Mesenchymal stem cell (in vitro differentiated cells and primary cell): ENCODE results near the gene THAP12.
"Not testable (repeated sequence)": the region's sequence is repeated elsewhere in the genome, so short reads cannot be mapped to it uniquely, and the experiment has no call there.

Experiments used
- DNase-seq: peaks from one replicate; pipeline ENCODE4 v3.0.0-alpha.2; 2013
- H2AFZ ChIP-seq: one replicate; pipeline ENCODE4 v1.6.1; 2013; ENCODE audit warnings: low read depth, mild to moderate bottlenecking, control low read depth, inconsistent platforms, low read length, moderate library complexity
- H2AK5ac ChIP-seq: 2 replicates; pipeline ENCODE4 v1.6.1; 2013; ENCODE audit warnings: low read length, moderate library complexity, mild to moderate bottlenecking, inconsistent platforms; ENCODE audit not compliant: severe bottlenecking
- H2BK120ac ChIP-seq: one replicate; pipeline ENCODE4 v1.6.1; 2013; ENCODE audit warnings: low read depth, mild to moderate bottlenecking, inconsistent platforms, low read length, moderate library complexity
- H2BK12ac ChIP-seq, 2 experiments: one replicate each; pipeline ENCODE4 v1.6.1; 2013; ENCODE audit warnings: inconsistent platforms in 2 of 2, low read length in 2 of 2, mild to moderate bottlenecking in 2 of 2, moderate library complexity in 2 of 2, control low read depth in 1 of 2
- H2BK15ac ChIP-seq: one replicate; pipeline ENCODE4 v1.6.1; 2013; ENCODE audit warnings: mild to moderate bottlenecking, low read depth, inconsistent platforms; ENCODE audit not compliant: poor library complexity, severe bottlenecking
- H2BK5ac ChIP-seq: 2 replicates; pipeline ENCODE4 v1.6.1; 2013; ENCODE audit warnings: low read depth, mild to moderate bottlenecking, low read length, control low read depth, inconsistent platforms; ENCODE audit not compliant: poor library complexity, severe bottlenecking
- H3K14ac ChIP-seq, 2 experiments: one replicate each; pipeline ENCODE4 v1.6.1; 2013; ENCODE audit warnings: inconsistent platforms in 2 of 2, low read length in 2 of 2, control low read depth in 1 of 2, mild to moderate bottlenecking in 1 of 2, moderate library complexity in 1 of 2
- H3K18ac ChIP-seq, 2 experiments: one replicate each; pipeline ENCODE4 v1.6.1; 2013; ENCODE audit warnings: inconsistent platforms in 2 of 2, low read length in 2 of 2, control low read depth in 1 of 2, low read depth in 1 of 2, mild to moderate bottlenecking in 1 of 2
- H3K23ac ChIP-seq, 2 experiments: one replicate each; pipeline ENCODE4 v1.6.1; 2013; ENCODE audit warnings: inconsistent platforms in 2 of 2, low read length in 2 of 2, mild to moderate bottlenecking in 2 of 2, moderate library complexity in 2 of 2, control low read depth in 1 of 2
- H3K27ac ChIP-seq: 2 replicates; pipeline ENCODE4 v1.5.1; 2013; ENCODE audit warnings: mild to moderate bottlenecking, moderate library complexity, low read length, control low read depth, inconsistent platforms; ENCODE audit not compliant: poor library complexity, severe bottlenecking
- H3K27me3 ChIP-seq, 2 experiments: 2 replicates each; pipeline versions ENCODE4 v1.6.1 to v1.7.0; 2013; ENCODE audit warnings: low read length in 2 of 2, mild to moderate bottlenecking in 2 of 2, moderate library complexity in 2 of 2, control low read depth in 1 of 2, inconsistent platforms in 1 of 2; ENCODE audit not compliant: control insufficient read depth in 1 of 2, insufficient read depth in 1 of 2
- H3K36me3 ChIP-seq, 2 experiments: 2 replicates each; pipeline versions ENCODE4 v1.6.1 to v1.7.0; 2013; ENCODE audit warnings: low read length in 2 of 2, control low read depth in 1 of 2, inconsistent platforms in 1 of 2, low read depth in 1 of 2, mild to moderate bottlenecking in 1 of 2; ENCODE audit not compliant: insufficient read depth in 2 of 2, control insufficient read depth in 1 of 2
- H3K4ac ChIP-seq, 2 experiments: one replicate each; pipeline ENCODE4 v1.6.1; 2013; ENCODE audit warnings: inconsistent platforms in 2 of 2, low read length in 2 of 2, mild to moderate bottlenecking in 2 of 2, moderate library complexity in 2 of 2, control low read depth in 1 of 2, low read depth in 1 of 2
- H3K4me1 ChIP-seq: 2 replicates; pipeline ENCODE4 v1.6.1; 2013; ENCODE audit warnings: low read depth, low read length, control low read depth; ENCODE audit not compliant: control insufficient read depth, insufficient read depth
- H3K4me2 ChIP-seq: 2 replicates; pipeline ENCODE4 v1.6.1; 2013; ENCODE audit warnings: low read length, mild to moderate bottlenecking, inconsistent platforms; ENCODE audit not compliant: poor library complexity, severe bottlenecking
- H3K4me3 ChIP-seq, 2 experiments: 2 replicates each; pipeline versions ENCODE4 v1.5.1 to v1.7.0; 2013; ENCODE audit warnings: low read length in 2 of 2, mild to moderate bottlenecking in 2 of 2, control low read depth in 1 of 2, low read depth in 1 of 2; ENCODE audit not compliant: insufficient read depth in 1 of 2
- H3K79me1 ChIP-seq: replicated peaks from 2 replicates; pipeline ENCODE4 v1.6.1; 2013; ENCODE audit warnings: mild to moderate bottlenecking, control low read depth, low read length, inconsistent platforms; ENCODE audit not compliant: poor library complexity, severe bottlenecking
- H3K9ac ChIP-seq: 2 replicates; pipeline ENCODE4 v1.7.0; 2013; ENCODE audit warnings: mild to moderate bottlenecking, low read length, moderate library complexity
- H3K9me3 ChIP-seq: 2 replicates; pipeline ENCODE4 v1.7.0; 2013; ENCODE audit warnings: mild to moderate bottlenecking, low read length; ENCODE audit not compliant: control insufficient read depth
- H4K8ac ChIP-seq: one replicate; pipeline ENCODE4 v1.6.1; 2013; ENCODE audit warnings: inconsistent platforms, mild to moderate bottlenecking, low read length, moderate library complexity
- H4K91ac ChIP-seq: one replicate; pipeline ENCODE4 v1.6.1; 2013; ENCODE audit warnings: mild to moderate bottlenecking, low read length, inconsistent platforms
- WGBS: methylation state at CpG from one replicate; pipeline ENCODE4 v1.1.7; 2013; ENCODE audit warnings: mixed read lengths; 5-methylcytosine and 5-hydroxymethylcytosine counted together

Gene THAP12

DNA sequence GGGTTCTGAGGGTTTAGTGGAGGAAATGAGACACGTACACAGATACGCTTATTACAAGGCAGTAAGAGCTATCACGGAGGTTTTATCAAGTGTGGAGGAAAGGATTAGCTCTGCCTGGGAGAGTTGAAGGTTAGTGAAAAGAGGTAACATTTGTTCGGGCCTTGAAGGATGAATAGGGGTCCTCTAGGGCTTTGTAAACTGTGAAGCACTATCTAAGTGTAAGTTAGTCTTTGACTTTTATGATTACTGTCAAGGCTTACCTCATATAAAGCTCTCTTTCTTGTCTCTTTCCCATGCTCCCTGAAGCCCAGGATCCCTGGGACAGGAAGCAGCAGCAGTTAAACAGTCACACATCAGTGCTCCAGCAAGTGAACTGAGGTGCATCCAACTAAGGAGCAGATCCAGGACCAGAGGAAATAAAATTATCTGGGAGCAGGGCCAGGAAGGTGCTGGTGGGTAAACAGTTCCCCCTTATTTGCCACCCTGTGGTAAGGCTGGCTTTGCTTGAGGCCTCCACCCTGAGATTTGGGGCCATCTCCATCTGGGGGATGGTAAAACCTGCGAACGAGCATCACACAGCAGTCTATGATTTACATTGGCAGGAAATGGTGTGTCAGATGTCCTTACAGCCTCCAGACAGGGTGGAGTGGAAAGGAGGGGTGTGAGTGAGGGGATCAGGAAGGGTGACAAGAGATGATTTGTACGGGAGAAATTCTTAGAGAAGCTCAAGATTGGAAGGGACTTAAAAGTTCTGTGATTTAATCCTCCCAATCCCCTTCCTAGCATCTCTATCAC lies 27.4 kb upstream of the THAP12 start:
- H2BK5ac ChIP-seq, result no peak overlapping the region
- H3K4me2 ChIP-seq, result no peak overlapping the region
- no peak overlapping the region for H2BK15ac ChIP-seq
- peak overlapping the region; percentile 31 for H4K8ac ChIP-seq
- no peak overlapping the region for H3K23ac ChIP-seq
- H3K27me3 ChIP-seq, result peaks cover 0 to 11% of the 10 kb centered on the region in 2 experiments
- no peaks in the 10 kb centered on the region for H3K9me3 ChIP-seq
- no peak overlapping the region for H4K91ac ChIP-seq
- H2AK5ac ChIP-seq, result no peak overlapping the region
- no peak overlapping the region for H2BK120ac ChIP-seq
- H3K18ac ChIP-seq, result no peak overlapping the region
- H3K4me1 ChIP-seq, result peaks cover 7% of the 10 kb centered on the region
- H2AFZ ChIP-seq, result no peak overlapping the region
- H3K27ac ChIP-seq, result peak overlapping the region; percentile 71
- peak; percentile 7 for DNase-seq
- 22% methylated on average over 6 of the region's 7 CpGs for WGBS
- peak overlapping the region in 1 of 2 experiments; percentile 0 for H2BK12ac ChIP-seq
- no peak overlapping the region for H3K4ac ChIP-seq
- H3K79me1 ChIP-seq, result no peaks in the 10 kb centered on the region
- no peak overlapping the region for H3K14ac ChIP-seq
- no peaks in the 10 kb centered on the region for H3K36me3 ChIP-seq
- no peak overlapping the region for H3K9ac ChIP-seq
- no peak overlapping the region for H3K4me3 ChIP-seq

DNA sequence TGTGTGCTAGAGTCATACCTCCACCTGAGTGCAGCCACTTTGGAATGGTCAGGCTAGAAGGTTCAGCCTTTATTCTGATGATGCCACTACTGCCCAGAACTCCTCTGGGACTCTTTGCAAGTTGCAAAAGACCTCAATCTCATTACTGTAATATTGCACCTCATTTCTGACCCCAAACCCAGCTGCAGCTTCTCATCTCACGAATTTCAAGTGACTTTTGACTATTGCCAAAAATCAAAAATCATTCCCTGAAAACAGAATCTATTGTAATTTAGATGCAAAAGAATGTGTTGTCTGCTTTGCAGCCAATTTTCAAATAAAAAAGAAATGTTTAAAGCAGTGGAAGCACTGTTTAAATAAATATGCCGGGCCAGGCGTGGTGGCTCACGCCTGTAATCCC lies 25.4 kb upstream of the THAP12 start:
- Histone ChIP-seq H2AK5ac (no peak overlapping the region), H2BK15ac (no peak overlapping the region), H4K8ac (no peak overlapping the region), H4K91ac (no peak overlapping the region), H3K9ac (no peak overlapping the region), H2BK120ac (no peak overlapping the region), H2AFZ (no peak overlapping the region), H3K18ac (no peak overlapping the region), H3K4me2 (no peak overlapping the region), H3K79me1 (no peaks in the 10 kb centered on the region), H3K36me3 (no peaks in the 10 kb centered on the region), H3K27me3 (no peaks in the 10 kb centered on the region), H3K14ac (no peak overlapping the region), H3K23ac (no peak overlapping the region), H3K27ac (no peak overlapping the region), H2BK5ac (no peak overlapping the region), H2BK12ac (no peak overlapping the region), H3K4me3 (no peak overlapping the region), H3K9me3 (no peaks in the 10 kb centered on the region), H3K4me1 (peaks cover 7% of the 10 kb centered on the region), H3K4ac (no peak overlapping the region)
- 97% methylated on average over 3 of the region's 4 CpGs for WGBS
- DNase-seq, result no peak

DNA sequence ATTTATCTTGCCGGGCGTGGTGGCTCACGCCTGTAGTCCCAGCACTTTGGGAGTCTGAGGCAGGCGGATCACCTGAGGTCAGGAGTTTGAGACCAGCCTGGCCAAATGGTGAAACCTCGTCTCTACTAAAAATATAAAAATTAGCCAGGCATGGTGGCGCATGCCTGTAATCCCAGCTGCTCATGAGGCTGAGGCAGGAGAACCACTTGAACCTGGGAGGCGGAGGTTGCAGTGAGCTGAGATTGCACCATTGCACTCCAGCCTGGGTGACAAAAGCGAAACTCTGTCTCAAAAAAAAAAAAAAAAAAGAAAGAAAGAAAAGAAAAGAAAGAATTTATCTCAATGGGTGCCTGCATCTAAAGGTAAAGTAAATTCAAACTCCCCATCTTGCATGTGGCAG lies 20.6 kb upstream of the THAP12 start:
- not testable (repeated sequence) for H3K9ac ChIP-seq, H3K4ac ChIP-seq, H3K27me3 ChIP-seq, H2BK120ac ChIP-seq, H3K9me3 ChIP-seq, H4K8ac ChIP-seq, H3K79me1 ChIP-seq, H2BK5ac ChIP-seq, H3K23ac ChIP-seq, H2AFZ ChIP-seq, H3K4me3 ChIP-seq, H2BK12ac ChIP-seq, H2BK15ac ChIP-seq, H3K18ac ChIP-seq, H3K14ac ChIP-seq, H2AK5ac ChIP-seq, H3K4me1 ChIP-seq, H3K4me2 ChIP-seq, H3K36me3 ChIP-seq, H4K91ac ChIP-seq, DNase-seq, H3K27ac ChIP-seq
- 99% methylated on average over 6 of the region's 8 CpGs for WGBS

DNA sequence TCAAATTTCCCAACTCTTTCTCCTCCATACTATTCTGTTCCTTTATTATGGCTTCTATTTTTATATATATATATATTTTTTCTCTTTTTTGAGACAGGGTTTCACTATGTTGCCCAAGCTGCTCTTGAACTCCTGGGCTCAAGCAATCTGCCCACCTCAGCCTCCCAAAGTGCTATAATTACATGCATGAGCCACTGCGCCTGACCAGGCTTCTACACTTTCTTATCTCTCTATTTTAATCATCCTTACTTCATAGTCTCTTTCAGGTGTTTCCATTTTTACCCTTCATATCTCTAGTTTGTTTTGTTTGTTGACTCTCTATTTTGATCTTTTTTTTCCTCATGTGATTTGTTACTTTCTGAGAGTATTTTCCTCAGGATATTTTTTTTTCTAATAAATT lies 20.0 kb upstream of the THAP12 start:
- no peaks in the 10 kb centered on the region for H3K27me3 ChIP-seq
- H3K23ac ChIP-seq, result no peak overlapping the region
- H3K4ac ChIP-seq, result no peak overlapping the region
- DNase-seq, result no peak
- H3K4me2 ChIP-seq, result no peak overlapping the region
- no peaks in the 10 kb centered on the region for H3K36me3 ChIP-seq
- H3K14ac ChIP-seq, result no peak overlapping the region
- H3K79me1 ChIP-seq, result no peaks in the 10 kb centered on the region
- no peak overlapping the region for H3K9ac ChIP-seq
- no peak overlapping the region for H2BK5ac ChIP-seq
- H2BK15ac ChIP-seq, result no peak overlapping the region
- no peak overlapping the region for H4K8ac ChIP-seq
- no peak overlapping the region for H2BK12ac ChIP-seq
- H2BK120ac ChIP-seq, result no peak overlapping the region
- no peak overlapping the region for H2AFZ ChIP-seq
- no peak overlapping the region for H3K18ac ChIP-seq
- H3K27ac ChIP-seq, result no peak overlapping the region
- H2AK5ac ChIP-seq, result no peak overlapping the region
- H3K4me3 ChIP-seq, result no peak overlapping the region
- H3K4me1 ChIP-seq, result no peaks in the 10 kb centered on the region
- no peak overlapping the region for H4K91ac ChIP-seq
- no peaks in the 10 kb centered on the region for H3K9me3 ChIP-seq
- 92% methylated on average over 1 of the region's 1 CpG for WGBS
